GM21526 (cell line): ENCODE measurements around the gene GMDS.

ENCODE experiments used
- ATAC-seq: cut with Tn5 transposase; IDR thresholded peaks from one replicate; pipeline ENCODE4 v1.9.1; 2021; ENCODE audit warnings: moderate library complexity; ENCODE audit not compliant: unreplicated experiment, low FRiP score

Gene GMDS

DNA sequence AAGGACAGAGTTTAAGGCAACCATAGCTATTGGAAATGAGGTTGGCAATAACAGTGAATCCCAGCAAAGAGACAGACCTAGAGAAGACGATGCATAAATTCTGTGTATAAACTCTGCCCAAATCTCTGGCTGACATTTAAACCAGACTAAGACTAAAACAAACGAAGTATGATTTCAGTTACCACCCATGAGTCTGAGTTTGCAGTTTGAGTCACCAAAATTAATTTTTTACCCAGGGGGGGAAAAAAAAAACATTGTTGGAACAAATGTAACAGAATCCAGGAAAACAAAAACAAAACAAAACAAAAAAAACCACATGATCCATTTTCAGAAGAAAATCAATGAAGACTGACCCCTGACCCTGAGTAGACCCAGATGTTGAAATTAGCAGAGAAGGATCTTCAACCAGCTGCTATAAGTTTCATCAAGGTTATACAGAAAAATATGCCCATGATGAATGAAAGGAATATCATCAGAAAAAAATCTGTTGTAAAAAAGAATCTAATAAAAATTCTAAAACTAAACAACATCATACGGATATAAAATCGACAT is 190.8 kb downstream of the GMDS start:
- no peak for ATAC-seq

DNA sequence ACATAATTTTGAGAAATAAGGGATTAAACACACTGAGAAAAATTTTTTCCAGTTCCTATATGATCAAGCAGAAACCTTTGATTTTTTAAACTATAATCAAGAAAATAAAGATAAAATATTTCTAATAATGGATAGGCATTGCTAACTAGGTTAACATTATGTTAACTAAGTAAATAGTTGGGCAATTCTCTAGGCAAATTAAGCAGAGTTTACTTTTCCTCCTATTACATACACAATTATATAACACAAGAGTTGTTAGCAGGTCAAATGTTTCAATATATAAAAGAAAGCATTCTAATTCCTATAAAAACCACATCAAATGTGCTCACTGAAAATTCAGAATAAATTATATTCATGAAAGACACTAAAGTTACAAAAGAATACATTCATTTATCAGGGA is 191.7 kb downstream of the GMDS start:
- no peak for ATAC-seq

DNA sequence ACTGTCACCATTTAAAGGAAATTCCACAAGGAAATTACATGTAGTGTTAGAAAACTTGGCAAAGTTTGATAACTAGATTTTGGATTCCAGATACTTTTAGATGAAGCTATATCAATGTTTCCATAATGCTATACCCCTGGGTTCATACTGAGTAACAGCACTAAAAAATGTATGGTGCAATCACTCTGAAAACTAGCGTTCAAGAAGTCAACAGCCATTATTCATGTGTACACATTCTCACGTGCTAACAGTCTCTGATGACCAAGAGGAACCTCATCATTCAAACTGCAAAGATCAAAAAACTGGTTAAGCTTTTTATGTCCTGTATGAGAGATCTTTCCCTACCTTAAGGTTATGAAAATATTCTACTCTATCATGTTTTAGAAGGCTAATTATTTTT is 197.6 kb downstream of the GMDS start:
- ATAC-seq = no peak

DNA sequence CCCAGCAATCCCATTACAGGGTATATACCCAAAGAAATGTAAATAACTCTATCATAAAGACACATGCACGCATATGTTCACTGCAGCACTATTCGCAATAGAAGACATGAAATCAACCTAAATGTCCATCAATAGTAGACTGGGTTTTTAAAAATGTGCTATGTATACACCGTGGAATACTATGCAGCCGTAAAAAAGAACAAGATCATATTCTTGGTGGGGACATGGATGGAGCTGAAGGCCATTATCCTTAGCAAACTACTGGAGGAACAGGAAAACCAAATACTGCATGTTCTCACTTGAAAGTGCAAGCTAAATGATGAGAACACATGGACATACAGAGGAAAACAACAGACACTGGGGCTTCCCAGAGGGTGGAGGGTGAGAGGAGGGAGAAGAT is 201.2 kb downstream of the GMDS start:
- ATAC-seq = no peak

DNA sequence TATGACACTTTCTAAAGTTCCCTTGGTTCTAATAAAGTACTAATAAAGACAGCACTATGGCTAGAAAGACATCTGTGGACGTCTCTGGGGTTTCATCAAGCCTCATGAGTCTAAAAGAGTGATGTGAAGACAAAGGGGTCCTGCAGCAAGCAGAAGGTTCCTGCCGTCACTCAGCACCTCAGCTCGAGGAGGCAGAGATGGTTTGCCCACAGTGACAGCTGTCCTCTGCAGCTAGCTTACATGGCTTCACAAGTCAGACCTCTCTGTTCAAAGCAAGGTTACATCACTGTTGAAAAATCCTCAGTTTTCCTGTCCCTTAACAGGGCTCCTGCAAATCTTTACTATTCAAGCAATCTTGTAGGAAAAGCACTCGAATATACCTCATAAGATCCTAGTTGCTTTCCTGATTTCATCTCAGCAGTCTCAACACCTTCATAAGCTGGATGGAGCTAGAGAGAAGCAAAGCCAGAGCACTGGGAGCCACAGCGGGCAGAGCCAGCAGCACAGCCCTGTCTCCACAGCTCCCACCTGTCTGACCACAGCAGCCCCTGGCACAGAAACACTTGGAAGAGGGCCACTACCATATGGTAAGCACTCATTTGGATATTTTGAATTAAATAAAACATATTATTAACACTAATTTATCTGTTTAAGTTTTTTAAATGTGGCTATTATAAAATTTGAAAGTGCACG is 202.3 kb downstream of the GMDS start:
- ATAC-seq = no peak

DNA sequence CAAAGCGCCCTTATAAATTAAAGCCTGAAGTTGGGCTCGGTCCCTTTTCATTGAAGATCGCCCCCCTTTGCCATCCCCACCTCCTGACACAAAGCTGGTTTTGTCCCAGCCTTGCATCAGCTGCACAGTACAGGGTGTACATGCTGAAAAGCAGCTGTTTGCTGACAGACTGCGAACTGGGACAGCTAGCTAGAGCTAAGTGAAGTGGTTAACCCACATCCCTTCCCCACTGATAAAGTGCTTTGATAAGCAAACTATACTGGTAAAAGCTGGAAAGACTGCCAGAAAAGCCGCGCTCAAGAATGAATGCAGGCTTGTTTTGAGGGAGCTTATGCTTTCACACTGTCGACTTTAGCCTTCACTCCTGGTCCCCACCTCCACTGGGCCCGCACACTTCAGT is 207.3 kb downstream of the GMDS start:
- ATAC-seq = no peak

DNA sequence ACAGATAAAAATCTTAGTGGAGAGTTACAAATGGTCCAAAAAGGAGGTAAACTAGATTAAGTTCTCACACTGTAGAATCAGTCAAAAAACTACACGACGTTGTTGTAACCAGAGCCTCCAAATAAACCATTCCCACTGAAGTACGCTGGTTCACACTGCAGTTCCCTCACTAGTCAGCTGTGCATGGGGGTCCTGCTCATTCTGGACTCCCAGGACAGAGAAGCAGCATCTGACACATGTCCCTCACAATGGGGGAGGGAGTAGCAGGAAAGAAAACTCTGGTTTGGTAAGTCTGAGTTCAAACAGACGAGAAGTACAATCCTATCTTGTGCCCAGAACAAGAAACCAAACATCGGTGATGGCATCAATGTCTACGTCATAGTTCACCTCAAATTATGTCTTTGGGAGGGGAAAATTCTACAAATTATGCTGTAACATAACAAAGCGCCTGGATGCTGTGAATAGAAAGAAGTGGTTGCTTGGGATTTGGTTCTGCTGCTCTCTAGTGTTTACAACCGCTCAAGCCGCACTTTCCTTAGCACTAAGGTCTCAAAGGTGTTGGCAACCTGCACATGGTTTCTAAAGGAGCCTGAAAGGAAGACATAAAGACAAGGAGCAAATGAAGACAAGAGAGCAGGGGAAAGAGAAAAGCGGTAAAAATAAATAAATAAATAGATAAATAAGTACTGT is 208.0 kb downstream of the GMDS start:
- no peak for ATAC-seq

DNA sequence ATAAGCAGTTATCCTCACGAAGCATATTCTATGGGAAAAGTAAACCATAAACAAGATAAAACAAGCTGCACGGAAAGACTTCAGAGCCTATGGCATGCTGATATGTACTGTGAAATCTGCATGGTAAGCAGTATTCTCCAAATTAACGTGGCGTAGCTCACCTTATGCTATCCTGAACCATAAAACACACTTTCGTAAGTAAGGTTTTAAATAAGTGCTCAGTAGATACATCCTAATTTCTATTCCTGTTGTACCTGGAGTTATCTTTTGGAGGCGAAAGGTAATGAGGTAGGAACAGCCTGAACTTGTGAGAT is 208.7 kb downstream of the GMDS start:
- ATAC-seq = no peak

DNA sequence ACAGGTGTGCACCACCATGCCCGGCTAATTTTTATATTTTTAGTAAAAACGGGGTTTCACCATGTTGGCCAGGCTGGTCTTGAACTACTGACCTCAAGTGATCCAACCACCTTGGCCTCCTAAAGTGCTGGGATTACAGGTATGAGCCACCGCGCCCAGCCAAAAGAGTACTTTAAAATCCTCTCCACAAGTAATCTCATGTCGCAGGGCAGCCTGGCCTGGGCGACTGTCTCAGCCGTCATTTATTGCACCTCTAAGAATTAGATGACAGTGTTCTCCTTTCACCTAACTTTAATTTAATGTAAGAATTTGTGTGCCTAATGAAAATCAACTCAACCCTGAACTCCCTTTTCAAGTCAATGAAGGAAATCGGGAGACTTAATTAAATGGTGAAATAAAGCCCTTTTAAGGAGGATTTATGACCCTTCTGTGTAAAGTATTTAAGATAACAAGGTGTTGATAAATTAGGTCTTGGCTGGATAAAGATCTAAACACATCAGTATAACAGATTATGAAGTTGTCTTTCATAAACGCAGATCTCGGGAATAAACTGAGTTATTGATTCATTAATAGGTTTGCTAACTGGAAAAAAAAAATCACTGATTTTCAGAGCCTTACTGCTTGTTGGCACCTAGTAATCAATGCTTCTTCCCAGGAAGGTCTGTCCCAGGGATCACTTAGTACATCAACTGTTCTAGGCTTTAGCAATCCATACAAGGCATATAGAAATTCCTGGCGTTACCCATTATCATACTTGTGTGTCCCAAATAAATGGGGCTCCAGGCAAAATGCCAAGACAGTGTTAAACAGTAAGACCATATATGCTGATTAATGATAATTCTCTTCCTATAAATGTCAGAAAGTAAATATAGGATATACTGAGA is 209.3 kb downstream of the GMDS start:
- no peak for ATAC-seq

DNA sequence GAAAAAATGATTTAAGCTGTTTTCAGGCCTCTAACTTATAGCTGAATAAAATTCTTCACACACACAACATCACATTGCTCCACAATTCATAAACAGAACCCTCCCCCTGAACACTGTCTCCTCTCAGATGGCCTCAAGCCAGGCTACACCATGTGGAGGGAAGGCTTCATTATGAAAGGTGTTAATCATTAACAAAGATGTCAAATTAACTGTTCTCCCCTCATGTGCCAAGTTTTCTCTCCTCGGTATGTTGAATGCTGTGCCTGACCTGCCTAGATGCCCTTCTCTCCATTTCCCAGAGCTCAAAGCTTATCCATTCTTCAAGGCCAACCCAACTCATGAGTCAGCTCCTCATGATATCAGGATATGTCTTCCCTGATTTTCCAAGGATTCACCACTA is 210.4 kb downstream of the GMDS start:
- no peak for ATAC-seq

DNA sequence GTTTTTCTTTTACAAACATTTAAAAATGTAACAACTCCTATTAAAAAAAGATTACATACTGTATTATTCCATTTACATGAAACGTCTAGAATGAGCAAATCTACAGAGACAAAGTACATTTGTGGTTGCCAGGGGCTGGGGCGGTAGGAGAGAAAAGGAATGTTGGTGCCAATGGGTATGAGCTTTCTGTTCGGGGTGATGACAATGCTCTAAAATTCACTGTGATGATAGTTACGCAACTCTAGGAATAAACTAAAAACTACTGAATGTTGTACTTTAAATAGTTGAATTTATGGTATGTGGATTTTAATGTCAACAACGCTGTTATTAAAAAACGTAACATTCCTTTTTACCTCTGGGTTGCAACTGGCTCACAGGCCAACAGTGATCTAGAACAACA is 211.1 kb downstream of the GMDS start:
- ATAC-seq = no peak

DNA sequence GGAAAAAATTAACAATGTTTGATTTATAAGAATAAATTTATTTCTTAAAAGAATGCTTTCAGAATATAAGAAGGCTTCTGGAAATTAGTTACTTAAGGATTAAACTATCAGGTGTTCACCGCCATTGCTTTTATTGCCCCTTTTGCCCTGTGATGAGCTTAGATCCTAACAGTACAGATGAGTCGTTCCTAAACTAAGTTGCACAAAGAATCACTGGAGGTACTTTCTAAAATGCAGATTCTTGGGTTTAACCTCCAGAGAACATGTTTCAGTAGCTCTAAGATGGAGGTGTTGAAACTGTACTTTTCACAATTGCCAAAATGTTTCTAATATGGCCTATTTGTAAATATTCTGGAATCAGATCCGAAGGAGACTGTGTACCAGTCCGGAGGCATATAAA is 211.9 kb downstream of the GMDS start:
- no peak for ATAC-seq

DNA sequence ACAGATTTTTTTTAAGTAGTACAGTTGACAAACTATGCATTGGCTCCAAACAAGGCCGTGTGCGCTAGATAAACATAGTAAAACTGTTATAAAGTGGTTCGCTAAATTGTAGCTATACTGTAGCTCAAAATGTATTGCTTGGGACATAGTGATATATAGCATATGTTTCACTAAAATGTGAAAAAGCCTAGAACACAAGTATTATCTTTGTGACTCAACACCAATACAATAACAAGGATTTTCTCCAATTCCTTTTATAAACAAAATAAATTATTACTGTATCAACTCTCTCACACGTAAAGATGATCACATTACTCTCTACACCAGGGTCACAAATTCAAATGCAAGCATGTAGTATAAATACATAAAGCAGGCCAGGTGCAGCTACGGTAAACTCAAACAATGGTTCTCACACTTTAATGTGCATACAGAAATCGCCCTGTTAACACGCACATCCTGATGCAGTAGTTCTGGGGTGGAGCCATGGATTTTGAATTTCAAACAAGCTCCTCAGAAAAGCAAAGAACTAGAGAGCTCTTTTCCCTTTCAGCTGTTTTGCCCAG is 214.6 kb downstream of the GMDS start:
- ATAC-seq = no peak

DNA sequence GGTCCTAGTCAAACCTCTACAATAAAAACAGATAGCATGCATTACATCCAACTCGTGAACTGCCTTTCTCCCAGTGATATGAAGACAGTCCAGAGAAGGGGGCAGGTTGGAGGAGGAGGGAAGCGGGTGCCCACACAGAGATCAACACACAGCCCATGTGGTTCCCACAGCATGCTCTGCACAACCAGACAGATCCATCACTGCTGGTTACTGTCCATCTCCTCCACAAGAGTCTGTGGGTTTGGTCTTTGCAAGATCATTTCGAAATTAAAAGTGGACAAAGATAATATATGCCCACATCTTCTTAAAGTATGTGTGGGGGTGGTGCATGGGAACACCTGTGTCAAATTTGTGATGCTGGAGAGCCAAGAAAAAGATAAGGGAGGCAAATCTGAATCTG is 215.5 kb downstream of the GMDS start:
- ATAC-seq = no peak

DNA sequence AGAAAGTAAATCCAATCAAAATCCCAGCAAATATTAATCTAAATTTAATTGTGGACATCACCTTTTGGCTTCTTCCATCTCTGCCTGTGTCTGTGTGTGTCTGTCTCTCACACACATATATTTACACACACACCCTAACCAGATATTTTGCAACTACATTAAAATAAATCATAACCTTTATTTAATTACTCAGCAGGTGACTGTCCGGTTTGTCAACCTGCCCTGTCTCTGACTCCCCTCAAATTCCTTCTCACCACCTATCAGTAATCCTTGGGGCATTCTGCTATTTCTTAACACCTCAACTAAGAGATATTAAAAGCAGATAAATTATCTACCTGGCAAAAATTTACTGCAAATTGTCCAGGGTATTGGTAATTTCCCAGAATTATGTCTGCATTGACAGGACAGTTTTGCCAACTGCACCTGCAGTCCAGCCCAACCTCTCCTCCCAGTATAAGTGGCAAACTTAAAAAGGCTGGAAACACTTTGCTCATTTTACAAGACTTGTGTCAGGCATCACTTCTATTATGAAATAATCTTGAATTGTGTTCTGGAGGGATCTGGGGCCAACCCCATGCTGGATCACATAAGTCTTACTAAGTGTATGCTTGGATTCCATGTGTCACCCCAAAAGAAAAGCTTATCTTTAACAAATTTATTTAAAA is 216.1 kb downstream of the GMDS start:
- no peak for ATAC-seq

DNA sequence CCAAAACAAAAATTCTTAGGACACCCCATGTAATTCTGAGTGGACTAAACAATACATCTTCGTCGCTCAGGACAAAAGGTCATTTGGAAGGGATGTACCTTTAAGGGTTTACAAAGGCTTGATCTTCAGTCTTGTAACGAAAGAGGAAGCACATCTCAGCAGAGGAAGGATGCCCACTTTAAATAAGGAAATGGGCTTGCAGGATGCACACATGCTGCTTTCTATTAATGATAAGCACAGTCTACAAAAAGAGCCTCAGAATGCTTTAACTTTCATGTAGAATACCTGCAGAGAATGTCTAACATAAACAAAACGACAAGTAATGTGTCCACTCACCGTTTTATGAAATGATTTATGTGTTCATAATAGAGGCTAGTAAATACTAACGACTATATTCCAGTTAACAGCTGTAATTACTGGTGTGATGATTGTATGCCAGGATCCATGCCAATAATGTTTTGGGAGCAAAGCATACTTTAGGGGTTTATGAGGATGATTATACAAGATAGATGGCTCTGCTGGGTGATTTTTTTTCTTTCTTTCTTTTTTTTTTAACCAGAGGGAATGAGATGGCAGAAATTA is 216.9 kb downstream of the GMDS start:
- ATAC-seq = no peak

DNA sequence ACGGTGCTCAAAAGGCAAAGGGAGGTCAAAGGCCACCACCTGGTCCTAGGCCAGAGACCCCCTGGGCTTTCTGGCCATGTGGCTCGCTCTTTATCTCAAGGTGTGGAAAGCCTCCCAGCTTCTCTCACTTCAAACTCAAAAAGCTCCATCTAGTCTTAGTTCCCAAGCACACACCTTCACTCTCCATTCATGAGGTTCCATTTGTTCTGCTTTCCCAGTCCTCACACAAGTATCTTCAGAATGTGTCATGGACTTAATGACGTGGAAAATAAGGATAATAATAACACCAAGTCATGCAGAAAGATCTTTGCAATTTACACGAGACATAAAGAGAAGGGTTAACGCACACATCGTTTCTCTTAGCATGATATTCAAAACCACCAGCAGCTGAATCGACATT is 219.3 kb downstream of the GMDS start:
- no peak for ATAC-seq

DNA sequence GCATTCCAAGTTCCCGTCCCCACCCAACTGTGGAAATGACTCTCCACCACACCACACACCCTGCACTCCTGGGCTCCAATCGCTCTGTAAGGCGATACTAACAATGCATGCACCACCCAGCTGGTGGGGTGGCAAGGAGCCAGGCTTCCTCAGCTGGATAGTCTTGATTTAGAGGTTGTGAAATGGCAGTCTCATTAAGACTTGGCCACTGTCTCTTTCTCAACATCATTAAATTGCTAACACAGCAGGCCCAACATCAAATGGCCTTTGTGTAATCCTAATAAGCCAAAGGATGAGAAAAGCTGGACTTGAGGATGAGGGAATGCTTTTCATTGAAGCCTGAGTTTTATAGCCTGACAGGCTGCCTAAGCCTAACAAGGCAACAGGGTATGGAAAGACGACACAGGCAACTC is 223.7 kb downstream of the GMDS start:
- no peak for ATAC-seq

DNA sequence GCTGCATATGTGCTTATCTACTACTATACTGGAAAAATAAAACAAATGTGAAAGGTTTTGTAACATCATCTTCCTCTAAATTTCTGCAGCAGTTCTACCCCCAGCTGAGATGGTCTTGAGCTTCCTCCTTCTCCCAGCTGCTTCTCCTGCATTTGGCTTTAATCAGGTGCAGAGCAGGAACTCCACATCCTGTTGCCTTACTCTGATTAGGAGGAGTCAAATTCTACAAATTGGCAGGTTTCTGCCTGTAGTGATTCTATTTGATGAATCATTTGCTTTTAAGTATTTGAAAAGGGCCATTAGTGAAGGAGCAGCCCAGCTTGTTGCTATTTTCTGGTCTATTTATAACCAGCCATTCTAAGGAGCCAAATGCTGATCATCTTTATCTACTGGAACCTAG is 224.5 kb downstream of the GMDS start:
- no peak for ATAC-seq

DNA sequence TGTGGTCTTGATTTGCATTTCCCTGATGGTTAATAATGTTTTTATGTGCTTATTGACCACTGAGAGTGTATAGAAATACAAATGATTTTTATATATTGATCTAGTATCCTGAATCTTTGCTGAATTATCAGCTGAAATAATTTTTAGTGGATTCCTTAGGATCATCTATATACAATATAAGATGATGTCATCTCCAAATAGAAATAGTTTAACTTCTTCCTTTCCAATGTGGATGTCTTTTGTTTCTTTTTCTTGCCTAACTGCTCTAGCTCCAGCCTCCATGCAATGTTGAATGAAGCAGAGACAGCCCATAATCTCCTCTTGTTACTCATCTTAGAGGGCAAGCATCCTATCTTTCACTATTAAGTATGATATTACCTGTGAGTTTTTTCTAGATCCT is 226.4 kb downstream of the GMDS start:
- no peak for ATAC-seq
